ENCODE results near the gene TAP1. TPM values are rescaled to one million over a fixed set of nuclear protein-coding genes. Genes with fewer than 3 reads are reported as not detected.
A peak's percentile ranks its signal among the peaks of the same experiment; 100 is the strongest.

Gene TAP1
- total RNA-seq, 1 donor: 67.2 TPM

- Histone ChIP-seq H3K4me3 (ENCODE audit: low read length) (no peak overlapping the region), H3K4me1 (ENCODE audit: insufficient read depth, low read length) (peaks cover 80% of the 10 kb centered on the region), H3K9me3 (ENCODE audit: low read depth, low read length) (no peaks in the 10 kb centered on the region), H3K27me3 (ENCODE audit: insufficient read depth, low read length) (no peaks in the 10 kb centered on the region)
Measured at GRCh38 chr6:32851025-32851424, 2.5 kb downstream of the TAP1 start.

- Histone ChIP-seq H3K4me3 (ENCODE audit: low read length) (no peak overlapping the region), H3K27me3 (ENCODE audit: insufficient read depth, low read length) (no peaks in the 10 kb centered on the region), H3K9me3 (ENCODE audit: low read depth, low read length) (no peaks in the 10 kb centered on the region), H3K4me1 (ENCODE audit: insufficient read depth, low read length) (peaks cover 75% of the 10 kb centered on the region)
Measured at GRCh38 chr6:32849126-32849525, 4.4 kb downstream of the TAP1 start.

- H3K27me3 ChIP-seq (ENCODE audit: insufficient read depth, low read length): no peaks in the 10 kb centered on the region
- H3K4me3 ChIP-seq (ENCODE audit: low read length): no peak overlapping the region
- peaks cover 80% of the 10 kb centered on the region for H3K4me1 ChIP-seq (ENCODE audit: insufficient read depth, low read length)
- H3K9me3 ChIP-seq (ENCODE audit: low read depth, low read length): no peaks in the 10 kb centered on the region
Measured at GRCh38 chr6:32847795-32848194, 5.7 kb downstream of the TAP1 start.

- no peaks in the 10 kb centered on the region for H3K9me3 ChIP-seq (ENCODE audit: low read depth, low read length)
- H3K27me3 ChIP-seq (ENCODE audit: insufficient read depth, low read length): no peaks in the 10 kb centered on the region
- peaks cover 82% of the 10 kb centered on the region for H3K4me1 ChIP-seq (ENCODE audit: insufficient read depth, low read length)
- no peak overlapping the region for H3K4me3 ChIP-seq (ENCODE audit: low read length)
Measured at GRCh38 chr6:32847004-32847403, 6.5 kb downstream of the TAP1 start.

GRCh38 chr6:32845384-32845884 lies 8.1 kb downstream of the TAP1 start:
- peak overlapping the region; percentile 78 for H3K4me3 ChIP-seq (ENCODE audit: low read length)
- H3K4me1 ChIP-seq (ENCODE audit: insufficient read depth, low read length): peaks cover 82% of the 10 kb centered on the region
- no peaks in the 10 kb centered on the region for H3K27me3 ChIP-seq (ENCODE audit: insufficient read depth, low read length)
- no peaks in the 10 kb centered on the region for H3K9me3 ChIP-seq (ENCODE audit: low read depth, low read length)

GRCh38 chr6:32844839-32845383 lies 8.6 kb downstream of the TAP1 start:
- Histone ChIP-seq H3K9me3 (ENCODE audit: low read depth, low read length) (no peaks in the 10 kb centered on the region), H3K4me3 (ENCODE audit: low read length) (peak overlapping the region; percentile 78), H3K4me1 (ENCODE audit: insufficient read depth, low read length) (peaks cover 82% of the 10 kb centered on the region), H3K27me3 (ENCODE audit: insufficient read depth, low read length) (no peaks in the 10 kb centered on the region)

- H3K4me3 ChIP-seq (ENCODE audit: low read length): peak within 1 kb of the TSS; percentile 78
- no peaks in the 10 kb centered on the region for H3K9me3 ChIP-seq (ENCODE audit: low read depth, low read length)
- H3K27me3 ChIP-seq (ENCODE audit: insufficient read depth, low read length): no peaks in the 10 kb centered on the region
- peaks cover 82% of the 10 kb centered on the region for H3K4me1 ChIP-seq (ENCODE audit: insufficient read depth, low read length)
Measured at GRCh38 chr6:32843979-32844838, 9.3 kb downstream of the TAP1 start, which contains the start of gene PSMB8. Gene PSMB8 (minus strand): TSS chr6:32844047. CDS start chr6:32843996, 51 bp downstream.

- Histone ChIP-seq H3K4me3 (ENCODE audit: low read length) (peak overlapping the region; percentile 78), H3K9me3 (ENCODE audit: low read depth, low read length) (no peaks in the 10 kb centered on the region), H3K4me1 (ENCODE audit: insufficient read depth, low read length) (peaks cover 80% of the 10 kb centered on the region), H3K27me3 (ENCODE audit: insufficient read depth, low read length) (no peaks in the 10 kb centered on the region)
Measured at GRCh38 chr6:32843331-32843978, 10.0 kb downstream of the TAP1 start.

- H3K4me3 ChIP-seq (ENCODE audit: low read length): peak overlapping the region; percentile 78
- H3K4me1 ChIP-seq (ENCODE audit: insufficient read depth, low read length): peaks cover 76% of the 10 kb centered on the region
- no peaks in the 10 kb centered on the region for H3K27me3 ChIP-seq (ENCODE audit: insufficient read depth, low read length)
- H3K9me3 ChIP-seq (ENCODE audit: low read depth, low read length): no peaks in the 10 kb centered on the region
Measured at GRCh38 chr6:32842690-32843089, 10.8 kb downstream of the TAP1 start.

GRCh38 chr6:32842021-32842650 lies 11.4 kb downstream of the TAP1 start:
- Histone ChIP-seq H3K4me1 (ENCODE audit: insufficient read depth, low read length) (peaks cover 76% of the 10 kb centered on the region), H3K9me3 (ENCODE audit: low read depth, low read length) (no peaks in the 10 kb centered on the region), H3K4me3 (ENCODE audit: low read length) (peak overlapping the region; percentile 78), H3K27me3 (ENCODE audit: insufficient read depth, low read length) (no peaks in the 10 kb centered on the region)

GRCh38 chr6:32840604-32841246 lies 12.8 kb downstream of the TAP1 start:
- Histone ChIP-seq H3K4me3 (ENCODE audit: low read length) (no peak overlapping the region), H3K9me3 (ENCODE audit: low read depth, low read length) (no peaks in the 10 kb centered on the region), H3K27me3 (ENCODE audit: insufficient read depth, low read length) (no peaks in the 10 kb centered on the region), H3K4me1 (ENCODE audit: insufficient read depth, low read length) (peaks cover 72% of the 10 kb centered on the region)

GRCh38 chr6:32839356-32839755 lies 14.1 kb downstream of the TAP1 start:
- Histone ChIP-seq H3K27me3 (ENCODE audit: insufficient read depth, low read length) (no peaks in the 10 kb centered on the region), H3K4me1 (ENCODE audit: insufficient read depth, low read length) (peaks cover 66% of the 10 kb centered on the region), H3K9me3 (ENCODE audit: low read depth, low read length) (no peaks in the 10 kb centered on the region), H3K4me3 (ENCODE audit: low read length) (no peak overlapping the region)

- no peaks in the 10 kb centered on the region for H3K27me3 ChIP-seq (ENCODE audit: insufficient read depth, low read length)
- peaks cover 66% of the 10 kb centered on the region for H3K4me1 ChIP-seq (ENCODE audit: insufficient read depth, low read length)
- H3K4me3 ChIP-seq (ENCODE audit: low read length): peak within 1 kb of the TSS; percentile 62
- H3K9me3 ChIP-seq (ENCODE audit: low read depth, low read length): no peaks in the 10 kb centered on the region
Measured at GRCh38 chr6:32838114-32838958, 15.2 kb downstream of the TAP1 start, which contains the start of gene TAP2. Gene TAP2 (minus strand): TSS chr6:32838739. CDS start chr6:32838233, 506 bp downstream.
